NCI-H2171 treated with DMSO at 0.1 percent for 48 hours (cell line): Measurements from ENCODE around the gene NSD1.
"Not testable (repeated sequence)": the region's sequence is repeated elsewhere in the genome, so short reads cannot be mapped to it uniquely, and the experiment has no call there.

ENCODE experiments used
- DNase-seq: peaks from one replicate; lab custom pipeline; 2025; lab: John Stamatoyannopoulos, UW

Gene NSD1

GRCh38 chr5:177126771-177127170 is 6.8 kb upstream of the NSD1 start:
- DNase-seq: no peak

GRCh38 chr5:177128551-177128981 is 5.0 kb upstream of the NSD1 start:
- no peak for DNase-seq

- no peak for DNase-seq
Observed at GRCh38 chr5:177130211-177131018, 3.2 kb upstream of the NSD1 start.

- DNase-seq: no peak
Observed at GRCh38 chr5:177131019-177131320, 2.6 kb upstream of the NSD1 start.

- no peak for DNase-seq
Observed at GRCh38 chr5:177131352-177132135, 2.0 kb upstream of the NSD1 start.

GRCh38 chr5:177132136-177133095 is 1.2 kb upstream of the NSD1 start:
- no peak for DNase-seq

GRCh38 chr5:177133853-177134696 is 502 bp downstream of the NSD1 start:
- no peak for DNase-seq

- peak; percentile 8 for DNase-seq
Observed at GRCh38 chr5:177134697-177135225, 1.2 kb downstream of the NSD1 start.

GRCh38 chr5:177140312-177140711 is 6.7 kb downstream of the NSD1 start:
- no peak for DNase-seq

- DNase-seq: no peak
Observed at GRCh38 chr5:177141496-177141895, 7.9 kb downstream of the NSD1 start.

GRCh38 chr5:177142098-177142611 is 8.6 kb downstream of the NSD1 start:
- DNase-seq: no peak

GRCh38 chr5:177142778-177143177 is 9.2 kb downstream of the NSD1 start:
- DNase-seq: no peak

GRCh38 chr5:177146891-177147638 is 13.5 kb downstream of the NSD1 start:
- no peak for DNase-seq

- DNase-seq: not testable (repeated sequence)
Observed at GRCh38 chr5:177150061-177150460, 16.5 kb downstream of the NSD1 start.

- DNase-seq: no peak
Observed at GRCh38 chr5:177154003-177154643, 20.6 kb downstream of the NSD1 start.

- DNase-seq: no peak
Observed at GRCh38 chr5:177162379-177162778, 28.8 kb downstream of the NSD1 start.

- DNase-seq: no peak
Observed at GRCh38 chr5:177163500-177163899, 29.9 kb downstream of the NSD1 start.

- DNase-seq: no peak
Observed at GRCh38 chr5:177169271-177169670, 35.7 kb downstream of the NSD1 start.

GRCh38 chr5:177171961-177172360 is 38.4 kb downstream of the NSD1 start:
- no peak for DNase-seq

- no peak for DNase-seq
Observed at GRCh38 chr5:177175336-177175735, 41.8 kb downstream of the NSD1 start.
